NCI-H226 (cell line): ENCODE data around the gene TSHZ2.
"Not testable (repeated sequence)": the region's sequence is repeated elsewhere in the genome, so short reads cannot be mapped to it uniquely, and the experiment has no call there.

Source experiments
- DNase-seq: peaks from one replicate; pipeline ENCODE4 v3.0.0-alpha.2; 2015

TSHZ2 gene

GRCh38 chr20:52963131-52963530 lies 9.0 kb upstream of the TSHZ2 start:
- DNase-seq: no peak

- DNase-seq: no peak
Measured at GRCh38 chr20:52964131-52964530, 8.0 kb upstream of the TSHZ2 start.

GRCh38 chr20:52965380-52965779 lies 6.8 kb upstream of the TSHZ2 start:
- DNase-seq: no peak

- DNase-seq: no peak
Measured at GRCh38 chr20:52965819-52966218, 6.3 kb upstream of the TSHZ2 start.

- DNase-seq: not testable (repeated sequence)
Measured at GRCh38 chr20:52966543-52966942, 5.6 kb upstream of the TSHZ2 start.

GRCh38 chr20:52971498-52972189 lies 514 bp upstream of the TSHZ2 start:
- DNase-seq: no peak

- no peak for DNase-seq
Measured at GRCh38 chr20:52972965-52973819, 1.0 kb downstream of the TSHZ2 start.

GRCh38 chr20:52974179-52974594 lies 2.0 kb downstream of the TSHZ2 start:
- no peak for DNase-seq

GRCh38 chr20:52975029-52975732 lies 3.0 kb downstream of the TSHZ2 start:
- DNase-seq: no peak

- no peak for DNase-seq
Measured at GRCh38 chr20:52975803-52976531, 3.8 kb downstream of the TSHZ2 start.

- DNase-seq: no peak
Measured at GRCh38 chr20:52978851-52979250, 6.7 kb downstream of the TSHZ2 start.

GRCh38 chr20:52981051-52981450 lies 8.9 kb downstream of the TSHZ2 start:
- DNase-seq: no peak

- DNase-seq: no peak
Measured at GRCh38 chr20:52983726-52984450, 11.7 kb downstream of the TSHZ2 start.

- no peak for DNase-seq
Measured at GRCh38 chr20:52984451-52984810, 12.3 kb downstream of the TSHZ2 start.

- DNase-seq: no peak
Measured at GRCh38 chr20:52985687-52986086, 13.5 kb downstream of the TSHZ2 start.

- no peak for DNase-seq
Measured at GRCh38 chr20:52987295-52987694, 15.1 kb downstream of the TSHZ2 start.

- DNase-seq: no peak
Measured at GRCh38 chr20:52991830-52992229, 19.7 kb downstream of the TSHZ2 start.

- no peak for DNase-seq
Measured at GRCh38 chr20:52992632-52993031, 20.5 kb downstream of the TSHZ2 start.

GRCh38 chr20:52993076-52993475 lies 20.9 kb downstream of the TSHZ2 start:
- DNase-seq: no peak

GRCh38 chr20:52994184-52994970 lies 22.2 kb downstream of the TSHZ2 start:
- no peak for DNase-seq

- DNase-seq: no peak
Measured at GRCh38 chr20:52996130-52996529, 24.0 kb downstream of the TSHZ2 start.

GRCh38 chr20:52996658-52997057 lies 24.5 kb downstream of the TSHZ2 start:
- no peak for DNase-seq
